HT-29 (cell line): Measurements from ENCODE around the gene ADAMTSL1. TPM values are rescaled to one million over a fixed set of nuclear protein-coding genes. Genes with fewer than 3 reads are reported as not detected.

Experiments used
- DNase-seq: peaks from one replicate; pipeline ENCODE4 v3.0.0-alpha.2; 2015; ENCODE audit warnings: low spot score
- total RNA-seq: library from RNA; depleted of rRNA; stranded (reverse); fragments of >200 nt; shearing (Covaris generic); gene quantifications from 2 replicates; pipeline ENCODE4 v1.2.3, GENCODE V29; 2014

Gene ADAMTSL1
- total RNA-seq, 1 experiment from 2014 or later: not detected

DNA sequence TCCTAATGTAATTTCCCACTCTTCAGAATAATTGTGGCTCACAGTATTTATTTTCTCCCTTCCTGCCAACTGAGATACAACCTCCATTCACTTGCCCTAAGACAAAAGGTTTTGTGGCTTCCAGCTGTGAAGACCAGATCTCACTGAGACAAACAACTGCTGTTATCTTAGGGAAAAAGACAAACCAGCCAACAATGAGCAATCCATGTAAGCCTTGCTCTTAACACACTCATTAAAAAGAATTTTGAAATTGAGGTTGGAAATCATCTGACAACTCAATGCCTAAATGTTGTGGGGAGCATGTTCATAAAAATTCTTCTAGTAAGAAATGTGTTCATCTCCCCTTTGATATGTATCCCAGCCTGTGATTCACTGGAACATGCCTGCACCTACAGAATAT lies 132.9 kb downstream of the ADAMTSL1 start:
- no peak for DNase-seq

- DNase-seq: no peak
Observed at GRCh38 chr9:18608371-18608770, 134.4 kb downstream of the ADAMTSL1 start.

DNA sequence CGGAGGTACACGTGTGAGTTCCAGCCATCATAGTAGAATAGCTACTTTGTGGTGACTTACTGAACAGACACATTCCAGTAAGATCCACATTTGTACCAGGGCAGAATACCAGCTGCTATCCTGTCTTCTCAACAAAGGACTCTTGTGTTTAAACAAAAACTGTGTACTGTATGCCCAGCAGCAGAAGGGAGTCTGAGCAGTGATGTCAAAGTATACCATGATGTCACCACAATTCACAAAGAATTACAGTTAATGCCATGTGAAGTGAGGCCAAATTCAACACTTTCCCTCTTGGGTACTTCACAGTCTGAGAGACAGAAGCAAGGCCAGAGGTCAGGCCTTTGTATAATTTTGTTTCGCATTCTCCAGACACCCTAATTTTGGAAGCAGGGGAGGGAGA lies 137.0 kb downstream of the ADAMTSL1 start:
- DNase-seq: no peak

DNA sequence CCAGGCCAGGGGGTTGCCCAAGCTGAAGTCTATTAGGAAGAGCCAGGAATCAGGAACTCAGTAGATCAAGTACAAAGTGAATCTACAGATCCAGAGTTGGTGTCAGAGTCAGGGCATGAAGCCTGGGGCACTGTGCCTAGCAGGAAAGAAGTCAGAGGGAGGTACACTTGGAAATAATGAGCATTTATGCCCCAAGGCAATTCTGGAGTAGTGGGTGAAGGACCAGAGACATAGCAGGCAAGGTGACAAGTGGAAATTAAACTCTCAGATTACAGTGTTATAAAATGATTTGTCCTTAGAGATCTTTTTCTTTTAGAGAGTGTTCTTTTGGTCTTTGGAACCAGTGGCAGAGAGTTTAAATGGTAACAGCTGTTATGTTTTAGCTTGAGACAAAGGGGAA lies 138.0 kb downstream of the ADAMTSL1 start:
- DNase-seq: no peak

- DNase-seq: no peak
Observed at GRCh38 chr9:18614116-18614515, 140.2 kb downstream of the ADAMTSL1 start.

DNA sequence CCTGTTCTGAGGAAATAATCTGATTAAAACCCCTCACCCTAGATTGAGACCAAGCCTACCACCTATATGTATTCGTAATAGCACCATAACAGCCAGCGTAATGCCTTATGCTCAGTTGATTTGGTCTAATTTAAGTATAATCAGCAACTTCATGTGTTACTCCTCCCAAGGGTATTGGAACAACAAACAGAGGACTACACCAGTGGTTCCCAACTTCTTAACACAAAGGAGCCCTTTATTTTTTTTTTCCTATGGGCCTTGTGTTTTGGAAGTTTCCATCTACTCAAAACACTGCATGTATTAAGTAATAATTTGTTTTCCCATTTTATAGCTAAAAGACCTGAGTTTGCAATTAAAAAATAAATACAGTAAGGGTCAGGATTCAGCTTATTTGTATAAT lies 140.7 kb downstream of the ADAMTSL1 start:
- DNase-seq: no peak

DNA sequence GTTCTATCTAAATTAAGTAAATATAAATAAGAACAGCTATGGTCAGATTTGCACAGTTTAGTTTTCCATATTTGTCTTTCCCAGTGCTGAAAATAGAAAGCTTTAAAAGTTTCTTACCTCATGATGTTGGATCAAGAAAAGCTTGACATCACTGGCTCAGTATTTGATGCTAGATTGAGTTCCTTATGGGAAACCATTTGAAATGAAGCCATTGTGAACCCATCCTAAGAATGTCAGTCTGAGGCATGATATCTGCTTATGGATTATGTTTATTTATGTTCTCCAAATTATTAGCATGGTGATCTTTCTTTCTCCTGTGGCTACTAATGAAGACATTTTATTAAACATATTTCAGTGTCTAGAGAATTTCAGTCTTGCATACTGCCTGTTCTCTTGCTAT lies 143.0 kb downstream of the ADAMTSL1 start:
- DNase-seq: no peak

GRCh38 chr9:18617759-18618158 lies 143.8 kb downstream of the ADAMTSL1 start:
- no peak for DNase-seq

DNA sequence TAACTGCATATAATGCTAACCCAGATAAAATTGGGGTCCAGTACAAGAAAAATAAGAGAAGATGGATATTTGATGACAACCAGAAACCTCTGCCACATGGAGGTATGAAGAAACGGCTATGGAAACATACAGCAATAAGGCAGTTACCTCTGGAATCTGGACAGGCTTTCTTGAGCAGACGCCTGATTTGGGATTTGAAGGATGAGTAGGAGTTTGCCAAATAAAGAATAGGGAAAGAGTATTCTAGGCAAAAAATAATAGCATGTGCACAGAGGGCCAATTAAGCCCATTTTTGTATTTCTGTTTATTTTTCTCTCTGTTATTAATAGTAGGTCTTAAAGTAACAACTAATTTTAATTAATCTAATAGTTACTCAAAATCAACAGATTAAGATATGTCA lies 144.9 kb downstream of the ADAMTSL1 start:
- DNase-seq: no peak

- no peak for DNase-seq
Observed at GRCh38 chr9:18622186-18622836, 148.4 kb downstream of the ADAMTSL1 start.

GRCh38 chr9:18623221-18624079 lies 149.5 kb downstream of the ADAMTSL1 start:
- DNase-seq: no peak

DNA sequence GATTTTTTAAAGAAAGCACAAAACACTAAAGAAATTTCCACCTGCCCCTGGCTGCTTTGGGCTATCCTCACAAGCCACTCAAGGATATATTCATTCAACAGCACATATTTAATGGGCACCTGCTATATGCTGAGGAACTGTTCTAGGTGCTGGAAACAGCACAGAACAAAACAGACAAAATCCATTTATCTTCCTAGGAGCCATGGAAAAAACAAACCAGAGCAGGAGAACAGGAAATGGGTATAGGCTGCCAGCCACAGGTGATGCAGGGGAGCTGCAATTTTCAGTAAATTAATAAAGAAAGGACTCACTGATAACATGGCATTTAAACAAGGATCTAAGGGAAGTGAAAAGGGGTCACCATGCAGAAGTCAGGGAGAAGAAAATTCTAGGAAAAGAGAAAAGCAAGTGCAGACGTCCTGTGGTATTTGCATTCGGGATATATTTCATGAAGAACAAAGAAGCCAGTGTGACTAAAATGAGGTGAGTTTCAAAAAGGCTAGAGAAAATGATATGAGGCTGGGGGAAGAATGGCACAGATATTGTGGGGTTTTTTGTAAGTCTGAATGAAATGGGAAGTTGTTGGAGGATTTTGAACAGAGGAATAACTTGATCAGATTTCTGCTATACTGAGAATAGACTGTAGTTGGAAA lies 152.2 kb downstream of the ADAMTSL1 start:
- DNase-seq: no peak

- no peak for DNase-seq
Observed at GRCh38 chr9:18629136-18629535, 155.2 kb downstream of the ADAMTSL1 start.

DNA sequence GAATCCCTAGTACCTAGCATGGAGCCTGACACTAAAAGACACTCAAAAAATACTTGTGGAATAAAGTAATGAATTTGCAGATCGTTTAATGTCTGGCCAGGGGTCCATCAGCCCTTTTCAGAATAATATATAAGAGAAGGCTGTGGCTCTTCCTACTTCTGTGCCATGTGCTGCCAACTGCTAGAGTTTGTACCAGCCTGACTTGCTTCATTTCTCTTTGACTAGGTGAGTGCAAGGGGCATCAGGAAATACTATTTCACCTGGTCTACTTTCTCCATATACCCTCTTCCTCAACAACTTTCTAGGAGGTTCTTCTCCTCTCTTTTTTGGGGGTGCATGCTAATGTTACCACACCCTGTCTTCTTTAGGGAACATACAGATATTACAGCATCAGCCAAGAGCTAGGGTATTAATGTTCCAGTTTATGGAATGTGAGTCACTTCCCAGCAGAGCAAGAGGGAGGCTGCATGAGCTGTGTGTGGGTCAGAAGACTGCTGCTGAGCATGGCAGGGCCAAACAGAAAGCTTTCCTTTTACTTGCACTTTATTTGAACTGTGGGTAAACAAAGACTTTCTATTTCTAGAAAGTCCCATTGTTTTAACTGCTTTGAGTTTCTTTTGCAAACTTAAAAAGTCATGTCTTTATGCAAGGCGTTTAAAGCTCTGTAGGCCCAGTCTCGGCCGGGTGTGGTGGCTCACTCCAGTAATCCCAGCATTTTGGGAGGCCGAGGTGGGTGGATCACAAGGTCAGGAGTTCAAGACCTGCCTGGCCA lies 158.9 kb downstream of the ADAMTSL1 start:
- no peak for DNase-seq

DNA sequence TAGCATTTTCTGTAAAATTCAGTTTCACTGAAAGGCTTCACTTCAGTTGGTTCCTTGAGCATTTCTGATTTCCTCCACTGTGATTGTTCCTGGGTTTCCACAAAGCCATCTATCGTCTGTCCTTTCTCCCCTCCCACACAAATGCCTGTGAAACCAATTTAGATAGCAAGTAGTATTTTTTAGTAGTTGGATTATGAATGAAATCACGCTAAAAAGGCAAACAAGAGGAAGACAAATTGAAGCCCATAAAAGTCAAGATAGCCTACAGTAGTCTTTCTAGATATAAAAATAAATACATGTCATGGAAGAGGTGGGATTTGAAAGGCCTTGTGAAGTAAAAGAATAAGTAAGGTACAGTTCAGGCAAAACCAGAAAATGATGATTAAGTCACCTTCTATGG lies 162.8 kb downstream of the ADAMTSL1 start:
- no peak for DNase-seq

DNA sequence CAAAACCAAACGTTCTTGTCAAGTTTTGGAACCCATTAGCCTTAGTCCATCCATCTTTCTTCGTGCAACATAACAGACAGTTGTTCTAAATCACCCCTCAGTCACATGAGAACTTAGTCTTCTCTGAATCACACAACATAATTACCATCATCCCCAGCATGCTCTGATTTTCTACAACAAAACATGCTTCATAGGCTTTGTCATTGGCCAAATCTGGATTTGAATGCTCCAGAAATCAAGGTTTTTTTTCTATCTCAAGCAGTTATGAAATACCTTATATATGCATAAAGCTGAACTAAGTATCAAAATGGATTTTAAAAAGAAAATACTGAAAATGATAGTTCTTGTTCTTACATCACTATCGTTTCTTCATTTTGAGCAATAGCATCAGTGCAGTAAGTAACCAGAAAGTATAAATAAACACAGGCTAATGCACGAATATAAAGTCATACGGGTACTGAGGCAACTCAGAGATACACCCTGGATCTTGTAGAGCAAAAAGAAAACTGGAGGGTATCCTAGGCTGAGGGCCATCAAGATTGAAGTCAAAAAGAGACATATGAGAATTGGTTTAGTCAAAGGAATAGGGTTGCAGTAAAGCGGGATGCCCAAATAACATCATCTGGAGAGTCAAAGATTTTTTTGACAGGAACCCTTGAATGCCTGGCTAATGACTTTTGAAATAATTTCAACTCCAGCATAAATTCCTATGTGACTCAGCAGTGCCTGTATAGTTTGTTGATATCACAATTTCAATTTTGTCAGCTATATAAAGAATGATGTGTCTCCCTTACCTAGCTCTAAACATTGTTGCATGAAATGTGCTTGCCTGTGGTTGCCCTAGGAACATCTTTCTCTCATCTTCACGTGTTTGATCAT lies 164.7 kb downstream of the ADAMTSL1 start:
- no peak for DNase-seq

- no peak for DNase-seq
Observed at GRCh38 chr9:18639911-18640310, 166.0 kb downstream of the ADAMTSL1 start.

GRCh38 chr9:18658804-18659705 lies 185.1 kb downstream of the ADAMTSL1 start:
- no peak for DNase-seq

DNA sequence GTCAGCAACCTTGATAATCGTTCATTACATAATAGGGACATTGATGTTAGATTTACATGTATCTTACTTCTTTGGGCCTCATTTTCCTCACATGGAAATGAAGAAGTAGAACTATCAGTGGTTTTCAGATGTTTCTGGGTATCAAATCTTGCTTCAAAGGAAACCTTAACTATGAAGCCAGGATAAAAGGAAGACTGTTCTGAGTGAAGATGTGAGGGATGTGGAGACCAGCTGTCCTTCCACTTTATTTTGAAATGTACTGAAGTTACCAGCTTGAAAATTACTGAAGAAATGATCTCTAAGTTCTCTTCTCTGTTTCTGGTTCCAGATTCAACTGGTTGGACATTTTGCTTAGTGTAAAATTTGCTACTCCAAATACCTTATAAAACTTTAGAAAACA lies 186.0 kb downstream of the ADAMTSL1 start:
- no peak for DNase-seq

GRCh38 chr9:18662320-18662719 lies 188.4 kb downstream of the ADAMTSL1 start:
- no peak for DNase-seq
